ENCODE data around the gene LGI2.

- TF ChIP-seq POLR2A (IDR thresholded peaks at IDR 0.05; ENCODE audit: low read length) (no peak), GATA1 (IDR thresholded peaks at IDR 0.05; ENCODE audit: low read depth, low read length) (no peak)
Observed at GRCh38 chr4:24980740-24981139, 50.0 kb downstream of the LGI2 start.

Data from erythroblast (primary cell).